Fibroblast of skin of right biceps (primary cell): ENCODE measurements around the gene MND1.
"Not testable (repeated sequence)": the region's sequence is repeated elsewhere in the genome, so short reads cannot be mapped to it uniquely, and the experiment has no call there.

ENCODE experiments used
- DNase-seq: peaks from one replicate; pipeline ENCODE4 v3.0.0-alpha.2; 2013

MND1 gene

DNA sequence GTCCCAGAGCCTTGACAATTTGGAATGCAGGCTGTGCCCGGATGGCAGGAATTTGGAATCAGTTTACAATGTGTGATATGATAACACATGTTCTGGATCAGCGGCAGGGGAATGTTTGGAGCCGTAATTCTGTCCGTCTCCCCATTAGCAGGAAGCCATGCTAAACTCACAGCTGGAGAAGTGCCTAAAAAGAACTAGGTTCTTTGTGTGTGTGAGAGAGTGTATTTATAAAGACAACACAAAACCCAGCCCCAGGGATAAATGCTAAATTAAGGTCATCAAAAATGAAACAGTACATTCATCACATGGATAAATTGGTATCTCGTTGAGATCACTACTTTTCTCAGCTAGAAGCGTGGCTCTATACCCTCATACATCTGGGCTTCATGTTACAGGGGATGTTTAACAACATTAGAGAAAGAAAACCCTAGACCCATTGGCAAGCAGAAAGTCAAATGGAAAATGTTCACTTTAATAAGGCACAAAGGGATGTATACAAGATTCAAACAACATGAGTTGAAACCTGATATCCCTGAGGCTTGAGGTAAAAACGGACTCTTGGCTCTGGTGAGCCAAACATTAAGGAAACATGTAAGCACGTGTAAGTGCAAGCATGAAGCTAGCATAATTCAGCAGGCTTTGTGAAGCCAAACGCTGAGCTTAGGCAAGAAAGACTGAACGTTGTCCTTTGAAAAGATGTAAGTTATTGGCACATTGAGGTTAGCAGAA is 103.7 kb downstream of the MND1 start:
- DNase-seq = peak; percentile 46

- no peak for DNase-seq
Observed at GRCh38 chr4:153449338-153449737, 104.8 kb downstream of the MND1 start.

DNA sequence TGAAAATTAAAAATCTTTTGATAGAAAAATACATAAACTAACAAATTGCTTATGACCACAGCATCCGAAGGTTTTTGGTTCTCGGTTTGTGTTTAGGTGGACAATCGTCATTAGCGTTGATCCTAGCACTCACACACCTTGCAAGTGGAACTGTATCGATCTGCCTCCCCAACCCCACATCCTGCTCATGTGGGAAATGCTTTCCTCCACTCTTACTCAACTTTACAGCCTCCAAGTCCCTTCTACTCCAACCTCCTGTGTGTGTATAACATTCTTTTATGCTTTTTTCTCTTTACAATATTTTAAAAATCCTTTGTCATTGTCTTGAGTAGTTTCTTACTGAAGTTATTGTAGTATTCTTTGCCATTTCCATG is 106.0 kb downstream of the MND1 start:
- DNase-seq = no peak

- not testable (repeated sequence) for DNase-seq
Observed at GRCh38 chr4:153451145-153451544, 106.7 kb downstream of the MND1 start.

DNA sequence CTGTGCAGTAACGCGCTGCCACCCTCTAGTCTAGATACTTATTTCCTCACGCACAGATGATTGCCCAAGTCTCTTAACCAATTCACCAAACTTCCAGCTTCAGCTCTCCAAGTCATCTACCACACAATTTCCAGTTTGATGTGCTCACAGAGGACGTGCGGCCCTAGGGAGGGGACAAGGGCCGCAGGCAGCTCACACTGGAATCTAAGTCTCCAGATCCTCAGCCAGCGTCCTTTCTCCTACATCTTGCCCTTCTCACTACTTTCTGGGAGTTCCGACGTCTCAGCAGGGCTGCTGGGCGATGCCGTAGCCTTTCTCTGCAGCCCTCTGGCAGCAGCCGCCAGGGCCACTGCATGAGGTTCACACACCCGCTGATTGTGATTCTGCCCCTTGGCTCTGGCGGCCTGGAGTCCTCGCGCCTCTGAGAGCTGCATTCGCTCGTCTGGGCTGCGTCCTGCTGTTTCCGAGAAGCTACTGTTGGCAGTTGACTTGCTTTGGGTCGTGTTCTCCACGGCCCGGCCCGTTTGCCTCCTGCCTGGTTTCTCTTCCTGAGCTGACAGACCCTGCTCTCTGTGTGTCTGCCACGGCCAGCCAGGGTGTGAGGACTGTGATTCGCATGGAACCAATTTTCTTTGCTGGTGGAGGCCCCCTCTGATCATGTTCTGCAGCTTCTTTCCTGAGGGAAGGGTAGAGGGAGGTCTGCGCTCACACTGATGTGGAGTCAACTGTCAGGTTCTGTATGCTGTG is 107.6 kb downstream of the MND1 start:
- DNase-seq = no peak

DNA sequence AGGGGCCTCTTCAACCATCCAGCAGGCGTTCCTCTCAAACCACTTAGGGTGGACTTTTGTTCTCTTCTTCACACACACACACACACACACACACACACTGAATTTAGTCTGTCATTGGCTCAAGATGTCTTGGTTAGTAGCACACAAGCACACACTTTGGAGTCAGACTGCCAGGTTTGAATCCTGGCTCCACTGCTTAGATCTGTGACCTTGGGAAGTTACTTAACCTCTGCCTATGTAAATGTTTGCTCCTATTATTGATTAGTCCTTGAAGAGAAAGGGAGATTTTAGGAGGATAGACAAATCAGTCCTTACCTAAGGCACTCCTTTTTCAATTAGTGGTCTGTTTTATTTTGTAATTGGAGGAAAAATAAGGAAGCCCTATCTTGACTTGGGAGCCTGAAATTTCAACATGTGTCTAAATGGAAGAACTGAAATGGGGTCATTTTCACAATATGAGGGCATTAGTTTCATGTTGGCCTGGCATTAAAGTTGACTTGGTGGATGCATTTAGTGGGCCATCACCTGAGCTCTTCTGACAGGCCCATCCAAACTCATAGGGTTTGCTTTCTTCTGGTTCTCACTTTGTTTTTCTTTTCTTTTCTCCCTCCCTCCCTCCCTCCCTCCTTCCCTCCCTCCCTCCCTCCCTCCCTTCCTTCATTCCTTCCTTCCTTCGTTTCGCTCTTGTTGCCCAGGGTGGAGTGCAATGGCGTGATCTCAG is 108.3 kb downstream of the MND1 start:
- DNase-seq = no peak

DNA sequence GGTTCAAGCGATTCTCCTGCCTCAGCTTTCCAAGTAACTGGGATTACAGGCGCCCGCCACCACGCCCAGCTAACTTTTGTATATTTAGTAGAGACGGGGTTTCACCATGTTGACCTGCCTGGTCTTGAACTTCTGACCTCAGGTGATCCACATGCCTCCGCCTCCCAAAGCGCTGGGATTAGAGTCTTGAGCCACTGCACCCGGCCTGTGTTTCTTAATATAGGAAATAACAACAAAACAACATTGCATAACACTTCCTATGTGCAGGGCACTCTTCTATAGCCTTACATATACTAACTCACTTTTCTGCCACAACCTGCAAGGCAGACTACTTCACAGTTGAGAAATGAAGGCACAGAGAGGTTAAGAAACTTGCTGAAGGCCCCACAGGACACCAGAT is 108.9 kb downstream of the MND1 start:
- no peak for DNase-seq

DNA sequence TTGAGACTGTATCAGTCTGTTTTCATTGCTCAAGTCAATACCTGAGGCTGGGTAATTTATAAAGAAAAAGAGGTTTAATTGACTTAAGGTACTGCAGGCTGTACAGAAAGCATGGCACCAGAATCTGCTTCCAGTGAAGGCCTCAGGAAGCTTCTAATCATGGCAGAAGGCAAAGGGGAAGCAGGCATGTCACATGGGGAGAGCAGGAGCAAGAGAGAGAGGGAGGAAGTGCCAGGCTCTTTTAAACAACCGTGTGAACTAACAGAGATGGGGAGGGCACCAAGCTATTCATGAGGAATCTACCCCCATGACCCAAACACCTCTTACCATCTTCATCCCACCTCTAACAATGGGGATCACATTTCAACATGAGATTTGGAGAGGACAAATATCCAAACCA is 114.5 kb downstream of the MND1 start:
- DNase-seq = no peak

- not testable (repeated sequence) for DNase-seq
Observed at GRCh38 chr4:153461549-153461948, 117.1 kb downstream of the MND1 start.

GRCh38 chr4:153464068-153464467 is 119.6 kb downstream of the MND1 start:
- peak; percentile 34 for DNase-seq
